Thoracic aorta (tissue), 2 donors: Measurements from ENCODE around the gene PCMT1. TPM values are rescaled to one million over a fixed set of nuclear protein-coding genes. Genes with fewer than 3 reads are reported as not detected.
"Not testable (repeated sequence)": the region's sequence is repeated elsewhere in the genome, so short reads cannot be mapped to it uniquely, and the experiment has no call there.

Experiments
- ATAC-seq: fragments of 150-250 bp; one replicate; pipeline ENCODE4 v1.8.0; 2017; ENCODE audit warnings: low read depth; ENCODE audit not compliant: insufficient number of reproducible peaks, low FRiP score
- DNase-seq: peaks from one replicate; pipeline ENCODE4 v3.0.0-alpha.2; 2020; ENCODE audit warnings: low spot score
- H3K27ac ChIP-seq, 2 donors: fragments of 200-600 bp; sonication (generic); 1 replicate in 1 of 2; 2 replicates in 1 of 2; pipeline ENCODE4 v1.5.1; 2016; ENCODE audit warnings: mild to moderate bottlenecking in 2 of 2, moderate library complexity in 2 of 2
- H3K27me3 ChIP-seq: fragments of 200-600 bp; sonication (generic); replicated peaks from 2 replicates; pipeline ENCODE4 v1.6.0; 2016; ENCODE audit warnings: mild to moderate bottlenecking; ENCODE audit not compliant: insufficient read depth
- H3K36me3 ChIP-seq: fragments of 200-600 bp; sonication (generic); one replicate; pipeline ENCODE4 v1.5.1; 2016
- H3K4me1 ChIP-seq, 2 donors: fragments of 200-600 bp; sonication (generic); 1 replicate in 1 of 2; 2 replicates in 1 of 2; pipeline versions ENCODE4 v1.5.1 to v1.6.0; 2016; ENCODE audit warnings: low read depth in 2 of 2, mild to moderate bottlenecking in 1 of 2; ENCODE audit not compliant: control insufficient read depth in 1 of 2
- H3K4me3 ChIP-seq: fragments of 200-600 bp; sonication (generic); 2 replicates; pipeline ENCODE4 v1.5.1; 2016; ENCODE audit warnings: mild to moderate bottlenecking
- H3K9me3 ChIP-seq: fragments of 200-600 bp; sonication (generic); 2 replicates; pipeline ENCODE4 v1.5.1; 2016
- CTCF ChIP-seq: fragments of 200-600 bp; sonication (generic); IDR thresholded peaks from one replicate; pipeline ENCODE4 v1.5.1; 2019; ENCODE audit warnings: antibody characterized with exemption
- total RNA-seq, 2 donors: library from RNA; depleted of rRNA; stranded (reverse); fragments of >200 nt; gene quantifications; one replicate each; pipeline versions ENCODE4 v1.1.0 to v1.2.3, GENCODE V29; 2016

The PCMT1 gene
- total RNA-seq, 2 donors from 2014 or later = 40.6 to 86.0 TPM

GRCh38 chr6:149752600-149753373 lies 3.2 kb downstream of the PCMT1 start:
- no peak for TF ChIP-seq CTCF

GRCh38 chr6:149753374-149753637 lies 3.8 kb downstream of the PCMT1 start:
- not testable (repeated sequence) for ATAC-seq

More at GRCh38 chr6:149752600-149753373, 3.2 kb downstream of the PCMT1 start:
- ATAC-seq (no peak), DNase-seq (no peak)
- H3K4me3 ChIP-seq = no peak overlapping the region
- no peaks in the 10 kb centered on the region for H3K36me3 ChIP-seq
- no peak overlapping the region for H3K27ac ChIP-seq
- peaks cover 7 to 21% of the 10 kb centered on the region in 2 donors for H3K4me1 ChIP-seq
- H3K9me3 ChIP-seq = no peaks in the 10 kb centered on the region
- no peaks in the 10 kb centered on the region for H3K27me3 ChIP-seq

GRCh38 chr6:149754548-149754947 lies 5.0 kb downstream of the PCMT1 start:
- DNase-seq (no peak), ATAC-seq (no peak)
- Histone ChIP-seq H3K9me3 (no peaks in the 10 kb centered on the region), H3K36me3 (no peaks in the 10 kb centered on the region), H3K4me3 (no peak overlapping the region), H3K27ac (no peak overlapping the region), H3K27me3 (no peaks in the 10 kb centered on the region), H3K4me1 (peaks cover 7 to 21% of the 10 kb centered on the region in 2 donors)
- TF ChIP-seq CTCF = no peak

More at GRCh38 chr6:149753374-149753637, 3.8 kb downstream of the PCMT1 start:
- peaks cover 7 to 21% of the 10 kb centered on the region in 2 donors for H3K4me1 ChIP-seq
- not testable (repeated sequence) for H3K27ac ChIP-seq, H3K27me3 ChIP-seq, H3K9me3 ChIP-seq, H3K4me3 ChIP-seq, H3K36me3 ChIP-seq, DNase-seq

- Histone ChIP-seq H3K27me3 (no peaks in the 10 kb centered on the region), H3K4me1 (peaks cover 6 to 21% of the 10 kb centered on the region in 2 donors), H3K4me3 (no peak overlapping the region), H3K36me3 (no peaks in the 10 kb centered on the region), H3K27ac (no peak overlapping the region), H3K9me3 (no peaks in the 10 kb centered on the region)
- ATAC-seq (no peak), DNase-seq (no peak)
- no peak for TF ChIP-seq CTCF
These were observed 6.0 kb downstream of the PCMT1 start for GRCh38 chr6:149755300-149756260.

GRCh38 chr6:149756261-149756636 lies 6.7 kb downstream of the PCMT1 start:
- Histone ChIP-seq H3K4me1 (peaks cover 3 to 14% of the 10 kb centered on the region in 2 donors), H3K4me3 (no peak overlapping the region), H3K9me3 (no peaks in the 10 kb centered on the region), H3K27ac (no peak overlapping the region), H3K36me3 (no peaks in the 10 kb centered on the region), H3K27me3 (no peaks in the 10 kb centered on the region)
- ATAC-seq (no peak), DNase-seq (no peak)
- no peak for TF ChIP-seq CTCF
